Ascending aorta (tissue), 2 donors: ENCODE data around the gene PPP1CA. TPM values are rescaled to one million over a fixed set of nuclear protein-coding genes. Genes with fewer than 3 reads are reported as not detected.

Source experiments
- DNase-seq, 2 donors: peaks; one replicate each; pipeline ENCODE4 v3.0.0-alpha.2; 2019; ENCODE audit warnings: low spot score in 2 of 2
- H3K27ac ChIP-seq, 2 donors: fragments of 200-600 bp; sonication (generic); one replicate each; pipeline ENCODE4 v1.5.1; 2016 to 2017; ENCODE audit warnings: mild to moderate bottlenecking in 1 of 2
- H3K27me3 ChIP-seq: fragments of 200-600 bp; sonication (generic); one replicate; pipeline ENCODE4 v1.5.1; 2017
- H3K36me3 ChIP-seq, 2 donors: fragments of 200-600 bp; sonication (generic); one replicate each; pipeline ENCODE4 v1.5.1; 2016
- H3K4me1 ChIP-seq, 2 donors: fragments of 200-600 bp; sonication (generic); one replicate each; pipeline ENCODE4 v1.5.1; 2016 to 2017; ENCODE audit warnings: mild to moderate bottlenecking in 1 of 2
- H3K4me3 ChIP-seq, 2 donors: fragments of 200-600 bp; sonication (generic); one replicate each; pipeline ENCODE4 v1.5.1; 2016 to 2017; ENCODE audit warnings: mild to moderate bottlenecking in 1 of 2
- H3K9me3 ChIP-seq, 2 donors: fragments of 200-600 bp; sonication (generic); one replicate each; pipeline ENCODE4 v1.5.1; 2016
- intact Hi-C: fragments of 100-400 bp; cut with DNase I; formaldehyde crosslinking; loops from one replicate; pipeline ENCODE4 v1.15.1; 2023
- total RNA-seq: library from RNA; depleted of rRNA; stranded (reverse); fragments of >200 nt; gene quantifications from one replicate; pipeline ENCODE4 v1.1.0, GENCODE V29; 2016
- TF ChIP-seq, protein P1 (sequence below), 3 experiments: fragments of 200-600 bp in 2 of 3; fragments of 450-650 bp in 1 of 3; sonication (generic) in 2 of 3; IDR thresholded peaks; one replicate each; pipeline ENCODE4 v1.5.1; 2016 to 2019; ENCODE audit warnings: antibody characterized with exemption in 3 of 3, mild to moderate bottlenecking in 1 of 3, moderate library complexity in 1 of 3

The PPP1CA gene
- total RNA-seq, 1 donor from 2014 or later = 113 TPM

DNA sequence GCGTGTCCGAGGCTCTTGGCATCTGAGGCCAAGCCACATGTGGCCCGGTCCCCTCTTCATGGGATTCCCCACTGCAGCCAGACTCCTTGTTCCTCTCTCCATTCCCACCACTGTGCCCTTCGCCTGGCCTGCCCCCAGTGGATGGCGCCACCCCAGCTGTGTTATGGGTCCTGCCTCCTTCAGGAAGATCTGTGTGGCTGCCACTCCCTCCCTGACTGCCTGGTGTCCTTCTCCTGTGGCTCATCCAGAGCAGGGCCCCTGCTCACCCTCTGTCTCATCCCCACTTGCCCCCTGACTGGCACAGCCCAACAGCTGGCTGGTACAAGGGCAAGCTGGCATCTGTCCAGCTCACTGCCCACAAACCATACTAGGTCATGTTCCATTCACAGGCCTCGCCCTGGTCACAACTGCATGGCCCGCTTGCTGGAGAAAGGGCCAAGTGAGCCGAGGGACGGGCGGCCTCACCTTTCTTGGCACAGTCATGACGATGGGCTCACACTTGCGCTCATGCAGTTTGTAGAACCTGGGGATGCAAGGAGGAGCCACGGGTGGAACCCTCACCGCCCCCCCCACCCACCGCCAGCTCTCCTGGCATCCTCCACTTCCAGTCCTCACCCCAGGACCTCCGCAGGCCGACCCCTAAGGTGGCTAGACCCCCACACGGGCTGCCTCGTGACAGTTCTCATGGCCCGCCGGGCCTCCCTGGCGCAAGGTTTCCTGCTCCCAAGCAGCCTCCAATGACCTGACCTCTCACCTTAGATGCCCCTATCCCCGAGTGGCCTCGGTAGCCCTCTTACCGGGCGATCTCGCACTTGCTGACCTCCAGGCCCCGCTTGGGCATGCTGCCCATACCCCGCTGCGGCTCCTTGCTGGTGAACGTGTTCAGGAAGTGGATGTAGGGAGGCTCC is 37.9 kb upstream of the PPP1CA start:
- TF ChIP-seq, protein P1, sequence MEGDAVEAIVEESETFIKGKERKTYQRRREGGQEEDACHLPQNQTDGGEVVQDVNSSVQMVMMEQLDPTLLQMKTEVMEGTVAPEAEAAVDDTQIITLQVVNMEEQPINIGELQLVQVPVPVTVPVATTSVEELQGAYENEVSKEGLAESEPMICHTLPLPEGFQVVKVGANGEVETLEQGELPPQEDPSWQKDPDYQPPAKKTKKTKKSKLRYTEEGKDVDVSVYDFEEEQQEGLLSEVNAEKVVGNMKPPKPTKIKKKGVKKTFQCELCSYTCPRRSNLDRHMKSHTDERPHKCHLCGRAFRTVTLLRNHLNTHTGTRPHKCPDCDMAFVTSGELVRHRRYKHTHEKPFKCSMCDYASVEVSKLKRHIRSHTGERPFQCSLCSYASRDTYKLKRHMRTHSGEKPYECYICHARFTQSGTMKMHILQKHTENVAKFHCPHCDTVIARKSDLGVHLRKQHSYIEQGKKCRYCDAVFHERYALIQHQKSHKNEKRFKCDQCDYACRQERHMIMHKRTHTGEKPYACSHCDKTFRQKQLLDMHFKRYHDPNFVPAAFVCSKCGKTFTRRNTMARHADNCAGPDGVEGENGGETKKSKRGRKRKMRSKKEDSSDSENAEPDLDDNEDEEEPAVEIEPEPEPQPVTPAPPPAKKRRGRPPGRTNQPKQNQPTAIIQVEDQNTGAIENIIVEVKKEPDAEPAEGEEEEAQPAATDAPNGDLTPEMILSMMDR (IDR thresholded peaks at IDR 0.05) = no peak
- DNase-seq = no peak
- H3K4me1 ChIP-seq = peaks cover 7 to 11% of the 10 kb centered on the region in 2 donors
- H3K9me3 ChIP-seq = no peaks in the 10 kb centered on the region
- H3K27ac ChIP-seq = peak overlapping the region; percentile 52 to 53
- no peak overlapping the region for H3K4me3 ChIP-seq
- H3K27me3 ChIP-seq = no peaks in the 10 kb centered on the region
- intact Hi-C loops = no loop called here
- H3K36me3 ChIP-seq = peaks cover 27 to 38% of the 10 kb centered on the region in 2 donors

DNA sequence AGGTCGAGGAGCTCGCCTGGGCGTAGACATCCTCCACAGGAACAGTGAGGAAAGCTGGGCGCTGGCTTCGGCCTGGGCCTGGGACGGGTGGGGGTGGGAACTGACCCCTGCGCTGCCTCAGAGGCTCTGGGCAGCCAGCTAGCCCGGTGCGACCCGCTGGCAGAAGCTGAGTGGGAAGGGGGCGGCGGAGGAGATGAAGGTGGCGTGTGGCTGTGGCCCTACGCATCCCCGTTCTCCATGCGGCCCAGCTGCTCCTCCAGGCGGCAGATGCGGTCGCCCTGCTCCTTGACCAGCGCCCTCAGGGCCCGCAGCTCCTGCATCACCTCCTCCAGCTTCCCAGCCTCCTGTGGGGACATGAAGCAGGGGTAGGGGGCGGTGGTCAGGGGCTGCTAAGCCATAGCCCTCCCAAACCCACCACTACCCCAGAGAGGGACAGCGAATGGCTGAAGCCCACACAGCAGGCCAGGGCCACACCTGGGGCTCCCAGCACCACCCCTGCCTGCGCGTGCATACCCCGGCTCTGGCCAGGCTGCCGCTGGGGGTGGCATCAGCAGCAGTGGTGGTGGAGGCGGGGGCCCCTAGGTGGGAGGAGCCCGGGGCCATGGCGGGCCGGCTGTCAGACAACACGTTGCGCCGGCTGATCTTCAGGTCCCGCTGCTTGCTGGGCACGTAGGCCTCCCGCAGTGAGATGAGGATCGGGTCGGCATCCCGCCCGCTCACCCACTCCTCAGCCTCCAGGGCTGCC is 36.7 kb upstream of the PPP1CA start:
- TF ChIP-seq, protein P1 (IDR thresholded peaks at IDR 0.05) = no peak
- Histone ChIP-seq H3K4me3 (peak overlapping the region in 1 of 2 donors; percentile 35), H3K27me3 (no peaks in the 10 kb centered on the region), H3K4me1 (peaks cover 5 to 7% of the 10 kb centered on the region in 2 donors), H3K9me3 (no peaks in the 10 kb centered on the region), H3K27ac (peak overlapping the region in 1 of 2 donors; percentile 53), H3K36me3 (peaks cover 40 to 50% of the 10 kb centered on the region in 2 donors)
- DNase-seq = no peak
- intact Hi-C loops = no loop called here

DNA sequence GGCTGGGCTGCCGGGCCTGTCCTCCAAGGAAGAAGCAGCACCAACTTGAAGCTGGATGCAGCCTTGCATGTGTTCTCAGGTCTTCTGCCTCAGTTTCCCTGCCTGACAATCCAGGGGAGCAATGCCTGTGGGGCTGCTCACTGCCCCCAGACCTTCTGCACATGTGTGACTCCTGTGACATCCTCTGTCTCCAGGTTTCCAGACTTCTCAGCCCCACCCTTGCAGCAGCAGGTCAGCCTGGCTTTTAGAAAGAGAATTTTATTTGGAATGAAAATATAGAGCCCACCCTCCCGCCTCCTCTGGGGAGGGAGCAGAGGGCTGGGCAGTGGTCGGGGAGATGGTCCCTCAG is 36.1 kb upstream of the PPP1CA start:
- intact Hi-C loops = no loop called here
- no peaks in the 10 kb centered on the region for H3K9me3 ChIP-seq
- H3K36me3 ChIP-seq = peaks cover 45 to 56% of the 10 kb centered on the region in 2 donors
- no peak for DNase-seq
- TF ChIP-seq, protein P1 (IDR thresholded peaks at IDR 0.05) = no peak
- H3K27me3 ChIP-seq = no peaks in the 10 kb centered on the region
- peak overlapping the region in 1 of 2 donors; percentile 35 for H3K4me3 ChIP-seq
- no peak overlapping the region for H3K27ac ChIP-seq
- peaks cover 5 to 6% of the 10 kb centered on the region in 2 donors for H3K4me1 ChIP-seq

DNA sequence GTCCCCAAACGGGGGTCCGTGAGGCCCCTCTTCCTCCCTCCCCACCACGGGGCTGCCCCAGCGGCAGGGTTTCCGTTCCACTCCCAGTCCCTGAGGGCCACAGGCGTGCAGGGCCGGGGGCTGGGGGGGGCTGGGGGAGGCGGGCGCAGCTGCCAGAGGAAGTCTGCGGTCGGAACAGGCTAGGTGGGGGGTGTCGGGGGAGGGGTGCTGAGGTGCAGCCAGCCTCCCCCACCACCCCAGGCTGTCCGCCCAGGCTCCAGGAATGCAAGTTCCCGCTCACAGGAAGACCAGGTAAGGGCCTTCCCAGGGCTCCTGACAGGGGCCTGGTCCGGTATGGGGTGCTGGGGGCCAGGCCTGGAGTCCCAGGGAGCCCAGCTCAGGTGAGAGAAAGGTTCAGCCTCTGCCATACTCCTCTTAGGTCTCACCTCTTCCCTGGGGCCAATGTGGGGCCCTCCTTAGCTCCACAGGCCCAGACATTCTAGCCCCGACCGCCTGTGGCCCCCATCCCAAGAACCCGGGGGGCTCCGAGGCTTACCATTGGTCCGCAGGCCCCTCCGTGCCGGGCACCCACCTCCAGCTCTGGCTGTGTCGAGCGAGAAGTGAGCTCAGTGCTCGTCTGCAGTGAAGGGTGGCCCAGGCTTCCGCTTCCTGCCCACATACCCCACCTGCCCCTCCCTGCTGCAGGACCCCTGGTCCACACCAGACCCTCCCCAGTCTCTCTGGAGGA is 35.6 kb upstream of the PPP1CA start, which contains the start of gene PTPRCAP:
Gene PTPRCAP (minus strand): TSS at position 601 of the 727 bp plus-strand sequence. CDS start 63 bp downstream, at position 538.
- Histone ChIP-seq H3K36me3 (peaks cover 51 to 61% of the 10 kb centered on the region in 2 donors), H3K4me3 (peak within 1 kb of the TSS in 1 of 2 donors; percentile 35), H3K27me3 (no peaks in the 10 kb centered on the region), H3K4me1 (peaks cover 0 to under 1% of the 10 kb centered on the region in 2 donors), H3K27ac (peak within 1 kb of the TSS in 1 of 2 donors; percentile 17), H3K9me3 (no peaks in the 10 kb centered on the region)
- intact Hi-C loops = no loop called here
- TF ChIP-seq, protein P1 (IDR thresholded peaks at IDR 0.05) = no peak
- DNase-seq = no peak

DNA sequence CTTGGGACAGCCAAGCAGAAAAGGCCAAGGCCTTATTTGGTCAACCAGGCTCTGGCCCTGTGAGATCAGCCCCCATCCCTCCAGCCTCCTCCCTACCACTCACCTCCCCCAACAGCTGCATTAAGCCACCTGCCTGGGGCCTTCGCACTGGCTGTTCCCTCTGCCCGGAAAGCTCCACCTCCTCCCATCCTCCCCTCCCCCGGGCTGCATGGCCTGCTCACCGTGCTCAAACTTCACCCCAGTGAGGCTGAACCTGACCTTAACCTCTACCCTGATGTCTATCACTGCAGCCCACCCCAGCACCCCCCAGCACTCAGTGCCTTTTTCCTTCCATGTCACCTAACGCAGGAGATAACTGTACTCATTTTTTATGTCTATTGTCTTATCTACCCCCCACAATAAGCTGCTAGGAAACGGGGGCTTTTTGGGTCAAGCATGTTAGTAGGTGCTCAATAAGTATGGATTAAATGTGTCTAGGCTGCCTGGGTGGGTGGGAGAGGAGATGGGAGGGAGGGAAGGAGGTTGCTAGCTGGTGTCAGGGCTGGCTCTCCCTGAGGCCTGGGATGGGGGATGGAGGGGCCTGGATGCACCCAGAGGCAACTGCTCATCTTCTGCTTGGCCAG is 34.9 kb upstream of the PPP1CA start:
- no peaks in the 10 kb centered on the region for H3K4me1 ChIP-seq
- H3K27me3 ChIP-seq = no peaks in the 10 kb centered on the region
- peak overlapping the region in 1 of 2 donors; percentile 35 for H3K4me3 ChIP-seq
- intact Hi-C loops = no loop called here
- no peaks in the 10 kb centered on the region for H3K9me3 ChIP-seq
- H3K36me3 ChIP-seq = peaks cover 52 to 65% of the 10 kb centered on the region in 2 donors
- no peak for DNase-seq
- peak overlapping the region; percentile 41 to 63 for H3K27ac ChIP-seq
- TF ChIP-seq, protein P1 (IDR thresholded peaks at IDR 0.05) = no peak
